Peyer's patch (tissue), 4 donors: Measurements from ENCODE around the gene SEC23B. TPM values are rescaled to one million over a fixed set of nuclear protein-coding genes. Genes with fewer than 3 reads are reported as not detected.
A peak's percentile ranks its signal among the peaks of the same experiment; 100 is the strongest.

Experiments
- DNase-seq, 3 donors: peaks; one replicate each; pipeline ENCODE4 v3.0.0-alpha.2; 2017 to 2019
- H3K27ac ChIP-seq, 4 donors: fragments of 200-600 bp; sonication (generic); one replicate each; pipeline ENCODE4 v1.5.1; 2016 to 2019
- H3K27me3 ChIP-seq, 2 donors: fragments of 200-600 bp; sonication (generic); one replicate each; pipeline ENCODE4 v1.5.1; 2019
- H3K36me3 ChIP-seq, 3 donors: fragments of 200-600 bp; sonication (generic); one replicate each; pipeline ENCODE4 v1.5.1; 2016 to 2019
- H3K4me1 ChIP-seq, 4 donors: fragments of 200-600 bp; sonication (generic); one replicate each; pipeline ENCODE4 v1.5.1; 2016 to 2019
- H3K4me3 ChIP-seq, 4 donors: fragments of 200-600 bp; sonication (generic); 1 replicate in 3 of 4; 2 replicates in 1 of 4; pipeline ENCODE4 v1.5.1; 2016 to 2019; ENCODE audit warnings: mild to moderate bottlenecking in 1 of 4
- H3K9me3 ChIP-seq, 4 donors: fragments of 200-600 bp; sonication (generic); one replicate each; pipeline ENCODE4 v1.5.1; 2016 to 2019; ENCODE audit warnings: mild to moderate bottlenecking in 1 of 4
- POLR2A ChIP-seq, 2 donors: fragments of 450-650 bp; IDR thresholded peaks; one replicate each; pipeline ENCODE4 v1.5.1; 2017; ENCODE audit warnings: antibody characterized with exemption in 2 of 2, mild to moderate bottlenecking in 2 of 2, moderate library complexity in 2 of 2
- total RNA-seq, 4 donors: library from RNA; depleted of rRNA; stranded (reverse); fragments of >200 nt; gene quantifications; one replicate each; pipeline ENCODE4 v1.1.0, GENCODE V29; 2016
- TF ChIP-seq, protein P1 (sequence below), 6 experiments: fragments of 450-650 bp in 4 of 6; fragments of 200-600 bp in 2 of 6; sonication (generic) in 1 of 6; IDR thresholded peaks; one replicate each; pipeline ENCODE4 v1.5.1; 2017 to 2019; ENCODE audit warnings: antibody characterized with exemption in 6 of 6, mild to moderate bottlenecking in 3 of 6, moderate library complexity in 1 of 6

SEC23B gene
- total RNA-seq, 4 donors from 2014 or later = 31.3 to 43.7 (median 36.0) TPM

DNA sequence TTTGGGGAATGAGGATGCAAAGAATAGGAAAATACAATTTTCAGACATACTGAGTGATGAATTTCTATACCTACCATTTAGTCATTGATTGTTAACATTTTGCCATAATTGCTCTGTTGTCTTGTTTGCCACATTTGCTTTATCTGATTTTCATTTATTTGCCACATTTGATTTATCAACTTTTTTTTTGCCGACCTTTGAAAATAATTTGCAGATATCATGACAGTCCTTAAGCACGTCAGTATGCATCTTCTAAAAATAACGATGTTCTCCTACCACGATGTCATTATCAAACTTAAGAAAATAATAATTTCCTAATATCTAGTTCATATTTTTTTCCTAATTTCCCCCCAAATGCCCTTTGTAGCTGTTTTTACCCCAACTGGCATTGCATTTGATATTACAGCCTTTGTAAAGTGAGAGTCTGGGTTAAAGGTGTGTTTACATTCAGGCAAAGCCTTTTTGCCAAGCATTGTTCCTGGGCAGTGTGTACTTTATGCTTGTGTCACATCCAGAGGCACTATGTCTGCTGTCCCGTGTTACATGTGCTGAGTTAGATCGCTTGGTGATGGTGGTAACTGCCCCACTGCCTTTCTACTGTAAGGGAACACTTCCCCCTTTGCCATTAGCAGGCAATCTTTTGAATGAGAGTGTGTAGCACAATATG lies 26.4 kb downstream of the SEC23B start:
- no peak for TF ChIP-seq POLR2A (IDR thresholded peaks at IDR 0.05)
- TF ChIP-seq, protein P1, sequence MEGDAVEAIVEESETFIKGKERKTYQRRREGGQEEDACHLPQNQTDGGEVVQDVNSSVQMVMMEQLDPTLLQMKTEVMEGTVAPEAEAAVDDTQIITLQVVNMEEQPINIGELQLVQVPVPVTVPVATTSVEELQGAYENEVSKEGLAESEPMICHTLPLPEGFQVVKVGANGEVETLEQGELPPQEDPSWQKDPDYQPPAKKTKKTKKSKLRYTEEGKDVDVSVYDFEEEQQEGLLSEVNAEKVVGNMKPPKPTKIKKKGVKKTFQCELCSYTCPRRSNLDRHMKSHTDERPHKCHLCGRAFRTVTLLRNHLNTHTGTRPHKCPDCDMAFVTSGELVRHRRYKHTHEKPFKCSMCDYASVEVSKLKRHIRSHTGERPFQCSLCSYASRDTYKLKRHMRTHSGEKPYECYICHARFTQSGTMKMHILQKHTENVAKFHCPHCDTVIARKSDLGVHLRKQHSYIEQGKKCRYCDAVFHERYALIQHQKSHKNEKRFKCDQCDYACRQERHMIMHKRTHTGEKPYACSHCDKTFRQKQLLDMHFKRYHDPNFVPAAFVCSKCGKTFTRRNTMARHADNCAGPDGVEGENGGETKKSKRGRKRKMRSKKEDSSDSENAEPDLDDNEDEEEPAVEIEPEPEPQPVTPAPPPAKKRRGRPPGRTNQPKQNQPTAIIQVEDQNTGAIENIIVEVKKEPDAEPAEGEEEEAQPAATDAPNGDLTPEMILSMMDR (IDR thresholded peaks at IDR 0.05) = no peak
- H3K27ac ChIP-seq = no peak overlapping the region
- peaks cover 0 to 76% (median 3%) of the 10 kb centered on the region in 3 donors for H3K36me3 ChIP-seq
- no peaks in the 10 kb centered on the region for H3K27me3 ChIP-seq
- no peak overlapping the region for H3K4me3 ChIP-seq
- no peaks in the 10 kb centered on the region for H3K4me1 ChIP-seq
- no peaks in the 10 kb centered on the region for H3K9me3 ChIP-seq
- DNase-seq = no peak

DNA sequence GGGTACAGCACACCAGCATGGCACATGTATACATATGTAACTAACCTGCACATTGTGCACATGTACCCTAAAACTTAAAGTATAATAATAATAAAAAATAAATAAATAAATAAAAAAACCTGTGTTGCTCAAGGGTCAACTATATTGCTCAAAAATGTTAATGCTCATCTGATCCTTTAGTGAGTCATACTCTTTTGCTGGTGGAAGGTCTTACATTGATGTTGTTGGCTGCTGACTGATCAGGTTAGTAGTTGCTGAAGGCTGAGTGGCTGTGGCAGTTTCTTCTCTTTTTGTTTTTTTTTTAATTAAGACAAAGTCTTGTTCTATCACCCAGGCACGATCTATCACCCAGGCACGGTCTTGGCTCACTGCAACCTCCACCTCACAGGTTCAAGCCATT lies 29.9 kb downstream of the SEC23B start:
- no peaks in the 10 kb centered on the region for H3K27me3 ChIP-seq
- H3K4me3 ChIP-seq = no peak overlapping the region
- H3K27ac ChIP-seq = no peak overlapping the region
- no peaks in the 10 kb centered on the region for H3K4me1 ChIP-seq
- no peaks in the 10 kb centered on the region for H3K9me3 ChIP-seq
- DNase-seq = no peak
- H3K36me3 ChIP-seq = peaks cover 0 to 60% (median 3%) of the 10 kb centered on the region in 3 donors
- TF ChIP-seq POLR2A (IDR thresholded peaks at IDR 0.05) = no peak

DNA sequence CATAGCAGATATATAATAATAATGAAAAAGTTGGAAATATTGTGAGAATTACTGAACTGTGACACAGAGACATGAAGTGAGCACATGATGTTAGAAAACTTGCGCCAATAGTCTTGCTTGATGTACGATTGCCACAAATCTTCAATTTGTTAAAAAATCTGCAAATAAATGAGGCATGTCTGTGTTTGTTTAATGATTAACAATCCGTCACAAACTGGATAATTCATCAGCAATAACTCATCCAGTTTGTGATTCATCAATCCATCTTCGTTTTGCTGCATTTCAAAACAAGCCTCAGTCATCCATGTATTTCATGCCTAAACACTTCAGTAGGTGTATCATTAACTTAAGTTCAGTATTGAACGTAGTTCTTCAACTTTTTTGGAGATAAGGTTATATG lies 34.0 kb downstream of the SEC23B start:
- peaks cover 0 to 49% (median 0%) of the 10 kb centered on the region in 3 donors for H3K36me3 ChIP-seq
- no peak overlapping the region for H3K27ac ChIP-seq
- no peak for TF ChIP-seq POLR2A (IDR thresholded peaks at IDR 0.05)
- TF ChIP-seq, protein P1 (IDR thresholded peaks at IDR 0.05) = no peak
- H3K9me3 ChIP-seq = no peaks in the 10 kb centered on the region
- H3K27me3 ChIP-seq = no peaks in the 10 kb centered on the region
- no peaks in the 10 kb centered on the region for H3K4me1 ChIP-seq
- no peak overlapping the region for H3K4me3 ChIP-seq
- no peak for DNase-seq

DNA sequence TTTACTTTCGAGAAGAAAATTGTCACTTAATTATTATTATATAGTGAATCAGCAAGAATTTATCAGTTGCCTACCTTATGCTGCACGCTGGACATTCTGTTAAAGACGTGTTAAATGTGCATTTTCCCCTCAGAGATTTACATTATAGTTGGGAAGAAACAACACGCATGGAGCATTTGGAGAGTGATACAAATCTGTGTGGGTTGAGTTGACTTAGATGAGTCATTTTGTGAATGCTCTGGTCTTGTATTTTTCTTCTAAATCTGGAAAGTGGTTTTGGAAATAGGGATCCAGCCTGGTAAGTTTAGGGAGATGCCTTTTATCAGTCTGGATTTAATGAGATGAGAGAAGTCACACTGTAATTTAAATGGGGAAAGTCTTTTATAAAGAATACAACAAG lies 35.5 kb downstream of the SEC23B start:
- no peak overlapping the region for H3K27ac ChIP-seq
- H3K27me3 ChIP-seq = no peaks in the 10 kb centered on the region
- no peak overlapping the region for H3K4me3 ChIP-seq
- no peaks in the 10 kb centered on the region for H3K9me3 ChIP-seq
- no peaks in the 10 kb centered on the region for H3K4me1 ChIP-seq
- TF ChIP-seq, protein P1 (IDR thresholded peaks at IDR 0.05) = no peak
- TF ChIP-seq POLR2A (IDR thresholded peaks at IDR 0.05) = no peak
- no peak for DNase-seq
- peaks cover 0 to 60% (median 0%) of the 10 kb centered on the region in 3 donors for H3K36me3 ChIP-seq

DNA sequence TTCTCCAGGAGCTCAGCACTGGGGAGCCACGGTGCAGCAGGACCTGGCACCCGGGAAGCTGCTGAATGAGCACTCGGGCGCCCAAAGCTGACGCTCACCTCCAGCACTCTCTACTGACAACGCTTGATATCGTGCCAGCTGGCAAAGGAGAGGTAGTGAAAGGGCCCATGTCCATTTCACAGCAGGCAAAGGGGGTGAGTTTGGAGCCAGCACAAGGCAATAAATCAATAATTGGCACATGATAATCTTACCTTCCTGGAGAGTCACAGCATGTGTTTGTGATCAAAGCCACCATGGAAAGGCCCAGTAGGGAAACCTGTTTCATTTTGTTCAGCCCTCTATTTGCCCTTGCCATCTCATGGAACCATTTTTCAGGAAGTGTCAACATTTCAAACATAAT lies 36.2 kb downstream of the SEC23B start:
- TF ChIP-seq, protein P1 (IDR thresholded peaks at IDR 0.05) = no peak
- no peak for TF ChIP-seq POLR2A (IDR thresholded peaks at IDR 0.05)
- peak in 2 of 3 donors; percentile 55 to 61 for DNase-seq
- peaks cover 0 to 67% (median 6%) of the 10 kb centered on the region in 3 donors for H3K36me3 ChIP-seq
- H3K4me1 ChIP-seq = no peaks in the 10 kb centered on the region
- H3K4me3 ChIP-seq = no peak overlapping the region
- H3K9me3 ChIP-seq = no peaks in the 10 kb centered on the region
- H3K27ac ChIP-seq = no peak overlapping the region
- no peaks in the 10 kb centered on the region for H3K27me3 ChIP-seq

DNA sequence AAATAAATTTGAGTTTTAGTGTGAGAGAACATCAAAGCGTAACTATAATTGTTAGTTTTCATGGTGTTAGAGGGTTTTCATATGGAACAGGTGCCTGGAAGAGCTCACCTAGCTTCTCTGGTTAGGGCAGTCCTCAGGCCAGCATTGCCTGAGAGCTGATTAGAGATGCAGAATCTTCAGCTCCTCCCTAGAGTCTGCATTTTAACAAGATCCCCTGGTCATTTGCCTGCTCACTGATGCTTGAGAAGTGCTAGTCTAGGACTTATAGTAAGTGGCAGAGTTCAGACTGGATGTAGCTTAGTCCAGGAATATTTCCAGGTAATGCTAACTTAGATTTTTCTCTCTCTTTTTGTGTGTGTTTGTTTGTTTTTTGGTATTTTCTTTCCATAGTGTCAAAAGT lies 37.8 kb downstream of the SEC23B start:
- Histone ChIP-seq H3K9me3 (no peaks in the 10 kb centered on the region), H3K4me1 (no peaks in the 10 kb centered on the region), H3K27me3 (no peaks in the 10 kb centered on the region), H3K4me3 (no peak overlapping the region), H3K27ac (no peak overlapping the region), H3K36me3 (peaks cover 0 to 71% (median 6%) of the 10 kb centered on the region in 3 donors)
- TF ChIP-seq, protein P1 (IDR thresholded peaks at IDR 0.05) = no peak
- TF ChIP-seq POLR2A (IDR thresholded peaks at IDR 0.05) = no peak
- no peak for DNase-seq
